Mononuclear cell (primary cell): ENCODE data around the gene NKD2. TPM values are rescaled to one million over a fixed set of nuclear protein-coding genes. Genes with fewer than 3 reads are reported as not detected.
"Not testable (repeated sequence)": the region's sequence is repeated elsewhere in the genome, so short reads cannot be mapped to it uniquely, and the experiment has no call there.

Experiments used
- H3K27me3 ChIP-seq: 2 replicates; pipeline ENCODE4 v1.6.0; 2011; ENCODE audit warnings: low read length, control low read depth; ENCODE audit not compliant: insufficient read depth
- H3K4me1 ChIP-seq: 2 replicates; pipeline ENCODE4 v1.5.1; 2011; ENCODE audit warnings: mild to moderate bottlenecking, low read length, control low read depth; ENCODE audit not compliant: insufficient read depth
- H3K4me3 ChIP-seq: 2 replicates; pipeline ENCODE4 v1.5.1; 2011; ENCODE audit warnings: mild to moderate bottlenecking, low read length, moderate library complexity
- H3K9me3 ChIP-seq: 2 replicates; pipeline ENCODE4 v1.5.1; 2011; ENCODE audit warnings: low read depth, mild to moderate bottlenecking, control low read depth, low read length
- total RNA-seq: library from RNA; depleted of rRNA; stranded (reverse); fragments of >200 nt; gene quantifications from one replicate; pipeline ENCODE4 v1.2.3, GENCODE V29; 2012

NKD2 gene
- total RNA-seq, 1 donor, result not detected

GRCh38 chr5:968881-969280, 39.7 kb upstream of the NKD2 start:
- Histone ChIP-seq H3K9me3 (no peaks in the 10 kb centered on the region), H3K27me3 (peaks cover 23% of the 10 kb centered on the region), H3K4me3 (no peak overlapping the region), H3K4me1 (peaks cover 5% of the 10 kb centered on the region)

DNA sequence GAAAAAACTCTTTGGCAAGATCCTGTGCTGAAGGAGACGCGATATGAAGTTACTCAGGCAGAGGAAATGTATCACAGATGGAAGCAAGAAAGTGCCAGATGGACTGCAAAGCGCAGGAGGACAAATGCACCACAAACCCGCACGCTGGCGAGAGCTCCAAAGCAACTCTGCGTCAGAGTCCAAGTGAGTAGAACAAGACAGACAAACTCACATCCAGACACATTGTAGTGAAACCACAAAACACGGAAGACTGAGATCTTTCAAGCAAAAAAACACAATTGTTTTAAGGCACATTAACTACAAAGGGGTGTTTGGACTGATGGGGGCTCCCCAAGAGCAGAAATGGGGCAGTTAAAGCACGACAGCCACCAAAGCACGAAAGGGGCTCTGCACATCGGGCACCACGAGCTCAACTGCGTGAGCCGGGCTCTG, 39.2 kb upstream of the NKD2 start:
- peaks cover 23% of the 10 kb centered on the region for H3K27me3 ChIP-seq
- no peak overlapping the region for H3K4me3 ChIP-seq
- no peaks in the 10 kb centered on the region for H3K4me1 ChIP-seq

GRCh38 chr5:972575-972974, 36.0 kb upstream of the NKD2 start:
- peaks cover 19% of the 10 kb centered on the region for H3K27me3 ChIP-seq
- not testable (repeated sequence) for H3K9me3 ChIP-seq, H3K4me1 ChIP-seq, H3K4me3 ChIP-seq

More for the DNA sequence above, 39.2 kb upstream of the NKD2 start:
- no peaks in the 10 kb centered on the region for H3K9me3 ChIP-seq

- Histone ChIP-seq H3K27me3 (no peaks in the 10 kb centered on the region), H3K4me3 (no peak overlapping the region), H3K4me1 (no peaks in the 10 kb centered on the region), H3K9me3 (no peaks in the 10 kb centered on the region)
Observed at GRCh38 chr5:976849-977751, 31.5 kb upstream of the NKD2 start.

DNA sequence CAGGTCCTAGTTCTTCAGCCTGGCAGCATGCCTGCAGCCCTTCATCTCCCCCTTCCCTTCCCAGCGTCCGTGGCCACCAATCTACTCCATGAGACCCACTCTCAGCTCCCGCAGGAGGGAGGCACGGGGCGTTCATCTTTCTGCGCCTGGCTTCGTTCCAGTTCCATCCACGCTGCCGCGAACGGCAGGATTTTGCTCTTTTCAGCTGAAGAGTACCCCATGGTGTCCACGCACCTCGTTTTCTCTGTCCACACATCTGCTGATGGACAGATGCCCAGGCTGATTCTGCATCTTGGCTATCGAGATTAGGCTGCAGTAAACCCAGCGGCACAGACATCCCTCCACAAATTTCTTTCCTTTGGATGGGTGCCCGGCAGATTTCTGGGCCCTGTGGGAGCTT, 30.5 kb upstream of the NKD2 start:
- no peaks in the 10 kb centered on the region for H3K9me3 ChIP-seq
- H3K4me3 ChIP-seq, result no peak overlapping the region
- no peaks in the 10 kb centered on the region for H3K27me3 ChIP-seq
- H3K4me1 ChIP-seq, result no peaks in the 10 kb centered on the region

GRCh38 chr5:978693-979092, 29.9 kb upstream of the NKD2 start:
- H3K9me3 ChIP-seq, result no peaks in the 10 kb centered on the region
- no peaks in the 10 kb centered on the region for H3K4me1 ChIP-seq
- H3K27me3 ChIP-seq, result no peaks in the 10 kb centered on the region
- no peak overlapping the region for H3K4me3 ChIP-seq

DNA sequence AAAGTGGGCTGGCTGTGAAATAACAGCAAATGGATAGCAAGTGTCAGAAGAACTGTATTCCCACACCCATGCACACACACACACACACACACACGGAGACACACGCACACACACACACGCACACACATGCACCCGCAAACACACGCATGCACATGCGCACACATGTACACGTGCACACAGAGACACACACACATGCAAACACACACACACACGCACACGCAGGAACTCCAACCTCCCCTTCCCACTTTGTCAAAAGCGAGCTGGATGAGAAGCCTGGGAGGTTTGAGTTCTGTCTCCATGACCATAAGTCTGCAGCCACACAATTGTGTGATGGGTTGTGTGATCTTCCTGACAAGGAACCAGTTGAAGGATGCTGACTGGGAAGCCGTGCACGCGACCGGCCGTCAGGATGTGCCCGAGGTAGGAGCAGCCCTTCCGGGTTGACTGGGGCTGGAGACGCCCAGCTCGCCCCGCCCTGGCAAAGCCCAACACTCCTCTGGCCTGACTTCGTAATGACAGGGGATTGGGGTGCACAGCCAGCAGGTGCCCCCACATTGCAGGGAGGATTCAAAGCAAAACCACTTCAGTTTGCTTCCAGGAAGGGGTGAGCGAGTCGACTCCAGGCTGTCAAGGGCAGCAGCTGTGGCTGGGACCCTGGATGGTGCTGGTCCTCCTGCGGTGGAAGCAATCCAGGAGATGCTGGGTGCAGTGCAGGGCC, 29.3 kb upstream of the NKD2 start:
- H3K27me3 ChIP-seq, result no peaks in the 10 kb centered on the region
- H3K4me3 ChIP-seq, result no peak overlapping the region
- no peaks in the 10 kb centered on the region for H3K4me1 ChIP-seq
- H3K9me3 ChIP-seq, result no peaks in the 10 kb centered on the region

GRCh38 chr5:980001-980588, 28.5 kb upstream of the NKD2 start:
- Histone ChIP-seq H3K4me1 (no peaks in the 10 kb centered on the region), H3K9me3 (no peaks in the 10 kb centered on the region), H3K4me3 (no peak overlapping the region), H3K27me3 (no peaks in the 10 kb centered on the region)

DNA sequence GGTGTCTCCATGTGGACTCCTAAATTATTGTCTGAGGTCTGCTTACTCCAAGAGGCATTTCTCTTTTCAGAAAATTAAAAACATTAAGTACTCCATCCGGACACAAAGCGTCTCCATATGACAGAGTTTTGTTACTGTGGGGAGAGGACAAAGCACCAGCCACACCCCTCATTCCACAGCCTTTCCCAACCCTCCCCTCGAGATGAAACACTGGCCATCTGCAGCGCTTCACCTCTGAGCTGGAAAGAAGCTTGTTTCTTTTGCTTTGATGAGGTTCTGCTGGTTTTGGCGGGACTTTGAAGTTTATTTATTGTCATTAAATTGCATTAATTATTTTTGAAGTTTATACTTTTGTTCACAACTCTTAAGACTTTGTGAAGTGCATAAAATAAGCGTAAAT, 27.6 kb upstream of the NKD2 start:
- Histone ChIP-seq H3K4me1 (no peaks in the 10 kb centered on the region), H3K4me3 (no peak overlapping the region), H3K9me3 (no peaks in the 10 kb centered on the region)

DNA sequence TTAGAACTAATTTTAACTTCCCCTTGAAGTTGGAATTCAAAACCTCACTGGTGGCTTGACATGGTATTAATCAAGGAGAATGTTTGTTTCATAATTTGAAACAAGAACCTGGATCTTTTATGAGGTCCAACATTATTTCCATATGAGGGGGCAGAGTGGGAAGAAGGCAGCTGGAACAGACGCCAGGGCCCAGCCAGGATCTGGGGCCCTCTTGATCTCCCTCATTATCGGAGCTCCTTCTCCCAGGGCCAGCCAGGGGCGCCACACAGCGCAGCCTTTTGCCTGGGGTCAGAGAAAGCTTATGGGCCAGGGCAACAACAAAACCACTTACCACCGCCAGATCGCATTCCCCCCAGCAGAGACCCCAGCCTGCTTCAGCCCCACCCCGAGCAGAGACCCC, 27.1 kb upstream of the NKD2 start:
- Histone ChIP-seq H3K4me1 (no peaks in the 10 kb centered on the region), H3K27me3 (peaks cover 8% of the 10 kb centered on the region), H3K4me3 (no peak overlapping the region), H3K9me3 (no peaks in the 10 kb centered on the region)

More for the DNA sequence above, 27.6 kb upstream of the NKD2 start:
- peaks cover 6% of the 10 kb centered on the region for H3K27me3 ChIP-seq

GRCh38 chr5:982377-983237, 26.0 kb upstream of the NKD2 start:
- H3K4me1 ChIP-seq, result no peaks in the 10 kb centered on the region
- H3K27me3 ChIP-seq, result peaks cover 12% of the 10 kb centered on the region
- no peak overlapping the region for H3K4me3 ChIP-seq
- no peaks in the 10 kb centered on the region for H3K9me3 ChIP-seq

DNA sequence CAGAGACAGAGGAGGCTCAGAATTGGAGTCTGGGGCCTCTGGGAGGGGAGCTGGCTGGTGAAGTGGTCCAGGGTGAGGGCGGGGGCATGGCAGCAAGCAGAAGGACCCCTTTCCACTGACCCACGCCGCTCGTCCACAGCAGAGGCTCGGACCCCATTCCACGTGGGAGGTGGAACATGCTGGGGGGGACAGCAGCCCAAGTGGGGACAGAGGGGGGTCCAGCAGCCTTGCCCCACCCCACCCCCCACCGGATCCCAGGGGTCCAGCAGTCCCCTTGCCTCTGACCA, 25.4 kb upstream of the NKD2 start:
- Histone ChIP-seq H3K27me3 (peaks cover 16% of the 10 kb centered on the region), H3K9me3 (no peaks in the 10 kb centered on the region), H3K4me3 (no peak overlapping the region), H3K4me1 (no peaks in the 10 kb centered on the region)

DNA sequence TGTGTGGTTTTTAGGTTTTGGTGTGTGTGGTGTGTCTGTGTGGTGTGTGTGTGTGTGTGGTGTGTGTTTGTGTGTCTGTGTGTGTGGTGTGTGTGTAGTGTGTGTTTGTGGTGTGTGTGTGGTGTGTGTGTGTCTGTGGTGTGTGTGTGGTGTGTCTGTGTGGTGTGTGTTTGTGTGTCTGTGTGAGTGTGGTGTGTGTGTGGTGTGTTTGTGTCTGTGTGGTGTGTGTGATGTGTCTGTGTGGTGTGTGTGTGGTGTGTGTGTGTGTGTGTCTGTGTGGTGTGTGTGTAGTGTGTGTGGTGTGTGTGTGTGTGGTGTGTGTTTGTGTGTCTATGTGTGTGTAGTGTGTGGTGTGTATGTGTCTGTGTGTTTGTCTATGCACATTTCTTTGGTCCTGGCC, 25.0 kb upstream of the NKD2 start:
- Histone ChIP-seq H3K4me1 (no peaks in the 10 kb centered on the region), H3K27me3 (peaks cover 16% of the 10 kb centered on the region), H3K4me3 (no peak overlapping the region), H3K9me3 (no peaks in the 10 kb centered on the region)

GRCh38 chr5:984774-985173, 23.8 kb upstream of the NKD2 start:
- no peaks in the 10 kb centered on the region for H3K4me1 ChIP-seq
- H3K9me3 ChIP-seq, result no peaks in the 10 kb centered on the region
- peaks cover 19% of the 10 kb centered on the region for H3K27me3 ChIP-seq
- no peak overlapping the region for H3K4me3 ChIP-seq

DNA sequence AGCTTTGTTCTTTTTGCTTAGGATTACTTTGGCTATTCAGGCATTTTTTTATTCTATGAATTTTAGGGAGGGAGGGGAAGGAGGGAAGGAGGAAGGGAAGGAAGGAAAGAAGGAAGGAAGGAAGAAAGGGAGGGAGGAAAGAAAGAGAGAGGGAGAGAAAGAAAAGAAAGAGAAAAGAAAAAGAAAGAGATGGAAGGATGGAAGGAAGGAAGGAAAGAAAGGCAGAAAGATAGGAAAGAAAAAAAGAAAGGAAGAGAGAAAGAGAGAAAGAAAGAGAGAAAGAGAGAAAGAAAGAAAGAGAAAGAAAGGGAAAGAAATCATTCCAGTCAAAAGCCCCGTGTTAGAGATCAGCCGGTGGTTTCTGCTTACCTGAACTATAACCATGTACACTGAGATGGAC, 20.8 kb upstream of the NKD2 start:
- Histone ChIP-seq H3K9me3 (no peaks in the 10 kb centered on the region), H3K4me1 (no peaks in the 10 kb centered on the region), H3K27me3 (peaks cover 19% of the 10 kb centered on the region)

More for the DNA sequence above, 20.8 kb upstream of the NKD2 start:
- H3K4me3 ChIP-seq, result no peak overlapping the region
